Adipocyte (in vitro differentiated cells): ENCODE measurements around the gene TPX2.

Source experiments
- DNase-seq: peaks from one replicate; pipeline ENCODE4 v3.0.0-alpha.2; 2015; ENCODE audit warnings: low read depth
- H3K27me3 ChIP-seq: replicated peaks from 2 replicates; pipeline ENCODE4 v1.7.0; 2013; ENCODE audit warnings: mild to moderate bottlenecking, low read length, moderate library complexity; ENCODE audit not compliant: control insufficient read depth, insufficient read depth
- H3K36me3 ChIP-seq: 2 replicates; pipeline ENCODE4 v1.7.0; 2013; ENCODE audit warnings: low read length, mild to moderate bottlenecking, moderate library complexity; ENCODE audit not compliant: control insufficient read depth, insufficient read depth, severe bottlenecking
- H3K4me1 ChIP-seq: 2 replicates; pipeline ENCODE4 v1.7.0; 2013; ENCODE audit warnings: mild to moderate bottlenecking, low read length, moderate library complexity; ENCODE audit not compliant: control insufficient read depth, insufficient read depth
- H3K4me3 ChIP-seq: 2 replicates; pipeline ENCODE4 v1.7.0; 2013; ENCODE audit warnings: mild to moderate bottlenecking, low read length, moderate library complexity
- H3K9ac ChIP-seq: 2 replicates; pipeline ENCODE4 v1.7.0; 2013; ENCODE audit warnings: mild to moderate bottlenecking, low read length, moderate library complexity
- H3K9me3 ChIP-seq: 2 replicates; pipeline ENCODE4 v1.7.0; 2013; ENCODE audit warnings: mild to moderate bottlenecking, low read length, moderate library complexity; ENCODE audit not compliant: control insufficient read depth

TPX2 gene

DNA sequence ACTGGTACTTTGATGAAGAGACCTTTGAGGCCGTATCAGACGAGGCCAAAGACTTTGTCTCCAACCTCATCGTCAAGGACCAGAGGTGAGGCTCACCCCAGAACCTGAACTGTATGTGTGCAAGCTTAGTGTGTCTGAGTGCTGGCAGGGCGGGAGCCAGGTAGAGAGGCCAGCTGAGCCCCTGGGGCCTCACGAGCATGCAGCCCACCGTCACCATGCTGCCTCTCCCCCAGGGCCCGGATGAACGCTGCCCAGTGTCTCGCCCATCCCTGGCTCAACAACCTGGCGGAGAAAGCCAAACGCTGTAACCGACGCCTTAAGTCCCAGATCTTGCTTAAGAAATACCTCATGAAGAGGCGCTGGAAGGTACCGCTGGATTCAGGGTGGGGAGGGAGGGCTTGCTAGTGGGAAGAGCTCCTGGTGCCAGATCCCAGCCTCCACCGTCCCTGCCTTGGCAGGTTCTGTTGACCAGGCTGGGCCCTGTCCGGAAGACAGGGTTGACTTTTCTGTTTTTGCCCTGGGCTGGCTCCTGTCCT is 92.7 kb downstream of the TPX2 start:
- Histone ChIP-seq H3K9ac (no peak overlapping the region), H3K4me1 (peaks cover 11% of the 10 kb centered on the region), H3K9me3 (no peaks in the 10 kb centered on the region), H3K4me3 (no peak overlapping the region), H3K36me3 (no peaks in the 10 kb centered on the region), H3K27me3 (peaks cover 70% of the 10 kb centered on the region)
- DNase-seq = no peak

DNA sequence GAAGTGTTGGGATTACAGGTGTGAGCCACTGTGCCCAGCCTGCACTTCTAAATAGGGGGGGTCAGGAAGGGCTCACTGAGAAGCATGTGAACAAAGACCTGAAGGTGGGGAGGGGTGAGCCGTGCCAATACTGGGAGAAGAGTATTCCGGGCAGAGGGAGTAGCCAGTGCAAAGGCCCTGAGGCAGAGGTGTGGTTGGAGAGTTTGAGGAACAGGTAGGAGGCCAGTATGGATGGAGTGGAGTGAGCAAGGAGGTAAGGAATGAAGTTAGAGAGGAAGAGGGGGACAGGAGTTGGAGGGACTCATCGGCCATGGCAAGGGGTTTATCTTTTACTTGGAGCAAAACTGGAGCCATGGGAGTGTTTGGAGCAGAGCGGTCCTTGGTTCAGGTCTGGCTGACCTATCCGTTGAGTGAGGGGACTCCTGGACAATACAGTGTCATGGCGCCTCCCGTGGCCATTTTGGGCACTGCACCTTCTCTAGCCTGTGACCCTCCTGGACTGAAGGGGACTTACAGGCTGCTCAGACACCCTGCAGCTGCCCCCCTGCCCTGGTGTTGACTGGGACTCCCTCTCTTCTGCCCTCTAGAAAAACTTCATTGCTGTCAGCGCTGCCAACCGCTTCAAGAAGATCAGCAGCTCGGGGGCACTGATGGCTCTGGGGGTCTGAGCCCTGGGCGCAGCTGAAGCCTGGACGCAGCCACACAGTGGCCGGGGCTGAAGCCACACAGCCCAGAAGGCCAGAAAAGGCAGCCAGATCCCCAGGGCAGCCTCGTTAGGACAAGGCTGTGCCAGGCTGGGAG is 94.2 kb downstream of the TPX2 start:
- Histone ChIP-seq H3K9ac (no peak overlapping the region), H3K4me3 (no peak overlapping the region), H3K36me3 (no peaks in the 10 kb centered on the region), H3K9me3 (no peaks in the 10 kb centered on the region), H3K27me3 (peaks cover 61% of the 10 kb centered on the region), H3K4me1 (peaks cover 23% of the 10 kb centered on the region)
- DNase-seq = peak; percentile 61

DNA sequence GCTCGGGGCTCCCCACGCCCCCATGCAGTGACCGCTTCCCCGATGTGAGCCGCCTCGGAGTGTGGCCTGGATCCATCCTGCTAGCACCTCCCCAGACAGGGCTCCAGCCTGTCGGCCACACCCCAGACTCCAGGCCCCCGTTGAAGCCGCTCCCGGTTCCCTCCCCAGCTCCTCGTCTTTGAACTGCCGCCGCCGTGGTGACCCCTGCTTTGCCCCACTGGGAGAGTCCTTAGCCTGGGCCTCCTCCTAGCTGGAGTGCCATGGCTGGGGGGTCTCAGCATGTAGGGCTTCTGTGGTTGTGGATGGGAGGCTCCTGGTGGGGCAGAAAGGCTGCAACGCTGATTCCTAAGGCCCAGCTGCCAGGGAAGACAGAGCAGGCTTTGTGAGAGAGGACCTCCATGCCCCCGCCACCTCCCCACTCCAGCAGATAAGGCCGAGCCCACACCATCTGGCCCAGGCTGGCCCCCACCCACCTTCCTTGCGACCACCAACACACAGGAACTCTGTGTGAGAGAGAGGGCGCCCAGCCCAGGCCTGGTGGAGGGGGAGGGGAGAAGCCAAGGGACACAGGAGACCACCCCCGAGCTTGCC is 94.9 kb downstream of the TPX2 start:
- peaks cover 25% of the 10 kb centered on the region for H3K4me1 ChIP-seq
- peaks cover 55% of the 10 kb centered on the region for H3K27me3 ChIP-seq
- no peak overlapping the region for H3K4me3 ChIP-seq
- DNase-seq = no peak
- no peaks in the 10 kb centered on the region for H3K9me3 ChIP-seq
- no peak overlapping the region for H3K9ac ChIP-seq
- no peaks in the 10 kb centered on the region for H3K36me3 ChIP-seq

DNA sequence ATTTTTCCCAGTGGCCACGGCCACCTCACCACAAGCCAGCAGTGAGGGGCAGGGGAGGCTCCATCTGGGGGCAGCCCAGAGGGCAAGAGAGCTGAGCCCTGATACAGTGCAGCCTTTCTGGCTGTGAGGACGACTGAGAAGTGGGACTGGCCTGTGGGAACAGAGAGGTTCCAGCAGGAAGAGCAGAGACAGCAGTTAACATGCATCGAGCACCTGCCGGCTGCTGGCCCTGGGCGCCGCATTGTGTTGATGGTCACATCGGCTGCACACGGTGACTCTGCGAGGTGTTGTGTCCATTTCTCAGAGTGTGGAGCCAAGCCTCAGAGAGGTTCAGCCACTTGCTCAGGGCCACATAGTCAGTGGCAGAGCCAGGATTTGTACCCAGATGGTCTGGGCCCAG is 96.5 kb downstream of the TPX2 start:
- Histone ChIP-seq H3K4me3 (no peak overlapping the region), H3K9ac (no peak overlapping the region), H3K9me3 (no peaks in the 10 kb centered on the region), H3K36me3 (no peaks in the 10 kb centered on the region), H3K27me3 (peaks cover 40% of the 10 kb centered on the region), H3K4me1 (peaks cover 25% of the 10 kb centered on the region)
- no peak for DNase-seq

DNA sequence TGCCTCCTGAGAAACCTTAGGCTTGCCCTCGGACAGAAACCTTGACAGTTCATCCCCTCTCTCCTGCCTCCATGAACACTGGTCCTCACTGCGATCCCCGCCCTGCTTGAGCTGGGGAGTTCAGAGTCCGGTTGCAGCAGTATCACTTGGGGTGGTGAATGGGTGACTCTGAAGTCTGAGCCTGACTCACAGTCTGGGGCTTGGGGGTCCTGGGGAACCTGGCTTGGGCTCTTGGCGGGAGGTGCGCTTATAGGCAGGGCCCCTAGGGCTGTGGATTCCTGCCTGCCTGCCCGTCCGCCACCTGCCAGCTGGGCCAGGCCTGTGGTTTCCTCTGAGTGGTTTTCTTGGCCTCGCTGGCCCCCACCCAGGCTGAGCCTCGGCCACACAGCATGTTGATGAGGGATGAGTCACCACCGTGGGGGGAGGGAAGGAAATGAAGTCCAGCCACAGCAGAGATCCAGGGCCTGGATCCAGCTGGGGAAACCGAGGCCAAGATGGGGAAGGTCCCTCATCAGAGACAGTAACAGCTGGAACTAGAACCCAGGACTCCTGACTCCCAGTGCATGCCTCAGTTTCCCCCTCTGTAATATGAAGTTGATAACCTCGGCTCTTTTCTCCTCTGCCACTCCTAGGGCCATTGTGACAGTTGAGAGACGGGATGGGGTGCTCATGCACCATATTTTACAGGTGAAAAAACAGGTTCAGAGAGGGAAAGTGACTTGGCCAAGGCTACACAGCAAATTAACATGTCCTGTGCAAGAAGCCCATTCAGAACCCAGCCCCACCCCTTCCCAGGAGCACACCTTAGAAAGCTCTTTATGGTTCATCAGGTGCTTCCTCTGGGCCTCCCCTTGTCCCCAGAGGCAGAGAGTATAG is 97.1 kb downstream of the TPX2 start:
- peaks cover 37% of the 10 kb centered on the region for H3K27me3 ChIP-seq
- DNase-seq = peak; percentile 87

DNA sequence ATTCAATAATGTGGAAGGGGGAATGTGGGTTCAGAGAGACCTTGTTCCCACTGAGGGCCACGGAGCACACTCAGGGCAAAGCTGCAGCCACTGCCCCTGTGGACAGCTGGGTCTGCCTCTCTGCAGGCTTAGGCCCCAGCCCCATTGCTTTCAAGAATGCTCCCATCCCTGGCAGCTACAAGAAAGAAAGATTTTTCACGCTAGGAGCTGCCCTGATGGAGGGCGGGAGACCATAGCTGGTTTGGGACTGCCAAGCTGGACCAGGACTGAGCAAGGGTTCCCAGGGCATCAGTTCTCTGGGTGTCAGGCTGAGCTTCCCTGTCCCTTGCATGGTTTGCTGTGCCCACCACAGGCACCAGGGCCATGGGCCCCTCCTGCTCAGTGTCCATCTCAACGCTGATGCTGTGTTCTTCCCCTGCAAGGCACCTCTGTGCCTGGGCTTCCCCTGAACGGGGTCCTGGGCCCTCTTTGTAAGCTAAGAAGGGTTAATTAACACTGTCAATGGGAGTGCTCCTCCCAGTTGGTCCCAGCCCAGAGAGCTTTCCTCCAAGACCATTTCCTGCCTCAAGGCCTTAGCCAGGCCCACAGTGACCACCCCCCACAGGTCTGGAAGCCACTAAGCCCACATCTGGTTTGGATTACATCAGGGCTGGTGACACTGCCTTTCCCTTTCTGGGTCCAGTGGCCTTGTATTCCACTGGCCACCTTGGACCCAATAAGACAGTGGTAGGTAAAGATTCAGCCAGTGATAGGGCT is 97.9 kb downstream of the TPX2 start:
- no peak for DNase-seq

More for the DNA sequence above, 97.1 kb downstream of the TPX2 start:
- H3K36me3 ChIP-seq = no peaks in the 10 kb centered on the region
- H3K4me1 ChIP-seq = peaks cover 25% of the 10 kb centered on the region
- no peaks in the 10 kb centered on the region for H3K9me3 ChIP-seq
- H3K4me3 ChIP-seq = no peak overlapping the region
- no peak overlapping the region for H3K9ac ChIP-seq

DNA sequence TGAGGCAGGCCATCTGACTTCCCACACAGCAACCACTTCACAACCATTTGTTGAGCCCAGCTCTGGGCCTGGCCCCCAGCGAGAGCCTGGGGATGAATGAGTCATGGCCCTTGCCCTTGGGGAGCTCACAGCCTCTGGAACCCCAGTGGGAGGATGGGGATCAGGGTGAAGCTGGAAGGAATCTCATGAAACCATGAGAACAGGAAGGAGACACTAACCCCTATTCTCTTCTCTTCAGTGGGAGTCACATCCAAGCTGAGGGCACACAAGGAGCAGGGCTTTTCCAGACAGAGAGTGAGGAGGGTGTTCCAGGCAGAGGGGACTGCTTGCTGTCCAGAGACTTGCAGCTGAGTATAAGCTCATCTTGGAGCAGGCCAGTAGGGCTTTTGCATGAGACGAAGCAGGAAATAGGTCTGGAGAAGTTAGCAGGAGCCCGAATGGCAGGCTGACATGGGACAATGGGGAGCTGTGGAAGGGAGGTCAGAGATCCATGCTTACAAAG is 98.9 kb downstream of the TPX2 start:
- Histone ChIP-seq H3K4me3 (no peak overlapping the region), H3K27me3 (peaks cover 25% of the 10 kb centered on the region), H3K4me1 (peaks cover 38% of the 10 kb centered on the region), H3K9ac (no peak overlapping the region), H3K9me3 (no peaks in the 10 kb centered on the region), H3K36me3 (no peaks in the 10 kb centered on the region)
- DNase-seq = no peak

More for the DNA sequence above, 97.9 kb downstream of the TPX2 start:
- H3K4me1 ChIP-seq = peaks cover 29% of the 10 kb centered on the region
- H3K36me3 ChIP-seq = no peaks in the 10 kb centered on the region
- peaks cover 30% of the 10 kb centered on the region for H3K27me3 ChIP-seq
- H3K9me3 ChIP-seq = no peaks in the 10 kb centered on the region
- no peak overlapping the region for H3K4me3 ChIP-seq
- no peak overlapping the region for H3K9ac ChIP-seq

DNA sequence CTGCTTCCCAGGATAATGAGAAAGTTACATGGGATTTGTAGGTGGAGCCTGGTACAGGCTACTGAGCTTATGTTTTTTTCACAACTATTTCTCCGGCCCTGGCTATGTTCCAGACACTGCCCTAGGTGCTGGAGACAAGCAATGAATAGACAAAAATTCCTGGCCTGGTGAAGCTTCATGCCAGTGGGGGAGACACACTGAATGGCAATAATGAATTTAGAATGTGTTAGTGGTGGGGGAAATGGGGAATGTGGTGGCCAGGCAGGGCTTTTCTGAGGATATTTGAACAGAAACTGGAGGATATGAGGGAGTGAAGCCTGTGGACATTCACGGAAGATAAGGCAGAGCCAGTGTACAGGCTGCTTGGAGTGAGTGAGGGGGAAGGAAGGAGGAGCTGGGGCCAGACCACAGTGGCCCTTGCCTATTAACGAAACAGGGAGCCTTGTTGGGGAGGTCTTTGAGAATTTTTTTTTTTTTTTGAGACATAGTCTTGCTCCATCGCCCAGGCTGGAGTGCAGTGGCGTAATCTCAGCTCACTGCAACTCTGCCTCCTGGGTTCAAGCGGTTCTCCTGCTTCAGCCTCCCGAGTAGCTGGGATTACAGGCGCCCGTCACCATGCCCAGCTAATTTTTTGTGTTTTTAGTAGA is 99.7 kb downstream of the TPX2 start:
- Histone ChIP-seq H3K27me3 (peaks cover 25% of the 10 kb centered on the region), H3K4me1 (peaks cover 42% of the 10 kb centered on the region), H3K36me3 (no peaks in the 10 kb centered on the region), H3K9me3 (no peaks in the 10 kb centered on the region), H3K4me3 (no peak overlapping the region), H3K9ac (no peak overlapping the region)
- DNase-seq = no peak

DNA sequence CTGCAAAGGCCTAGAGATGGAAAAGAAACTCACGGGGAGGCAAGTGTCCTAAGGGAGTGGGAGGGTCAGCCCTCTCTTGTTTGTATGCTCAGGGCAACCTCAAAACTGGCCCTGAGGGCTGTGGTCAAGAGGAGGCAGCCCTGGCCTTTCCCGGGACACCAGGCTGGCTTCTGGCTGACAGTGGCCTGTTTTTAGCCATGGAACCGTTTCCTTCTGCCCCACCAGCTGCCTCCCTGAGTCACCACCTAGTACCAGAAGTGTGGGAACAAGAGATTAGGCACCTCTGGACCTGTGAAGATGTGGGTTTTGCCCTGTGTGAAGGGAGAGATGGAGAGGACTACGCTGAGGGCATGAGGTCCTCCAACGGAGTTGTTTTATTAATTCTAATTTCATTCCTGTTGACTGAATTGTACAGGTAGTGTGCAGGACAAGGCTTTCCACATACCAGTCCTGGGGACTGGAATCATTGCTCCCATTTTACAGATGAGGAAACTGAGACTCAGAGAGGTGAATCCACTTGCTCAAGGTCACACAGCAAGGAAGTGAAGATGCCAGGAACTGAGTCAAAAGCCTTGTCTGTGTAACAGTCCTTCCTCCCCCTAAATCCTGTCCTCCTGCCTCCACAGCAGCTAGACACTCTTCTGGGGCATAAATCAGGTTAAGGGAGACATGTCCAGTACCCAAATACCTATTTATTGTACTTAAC is 100.8 kb downstream of the TPX2 start:
- Histone ChIP-seq H3K9ac (no peak overlapping the region), H3K4me1 (peaks cover 42% of the 10 kb centered on the region)
- no peak for DNase-seq

More for the DNA sequence above, 100.8 kb downstream of the TPX2 start:
- no peak overlapping the region for H3K4me3 ChIP-seq
- no peaks in the 10 kb centered on the region for H3K9me3 ChIP-seq
- no peaks in the 10 kb centered on the region for H3K36me3 ChIP-seq
- H3K27me3 ChIP-seq = peaks cover 19% of the 10 kb centered on the region
